Adrenal gland (tissue), 12 donors: ENCODE measurements around the gene FAM53C. TPM values are rescaled to one million over a fixed set of nuclear protein-coding genes. Genes with fewer than 3 reads are reported as not detected.

ENCODE experiments used
- DNase-seq, 7 donors: peaks; one replicate each; pipeline ENCODE4 v3.0.0-alpha.2; 2019 to 2020
- H3K27ac ChIP-seq, 5 donors: fragments of 200-600 bp; sonication (generic) in 4 of 5; 1 replicate in 3 of 5; 2 replicates in 2 of 5; pipeline versions ENCODE4 v1.5.1 to v1.8.0; 2016 to 2020; ENCODE audit warnings: mild to moderate bottlenecking in 1 of 5
- H3K27me3 ChIP-seq: fragments of 200-600 bp; 2 replicates; pipeline ENCODE4 v1.8.0; 2021
- H3K36me3 ChIP-seq, 2 donors: fragments of 200-600 bp; replicated peaks in 1 of 2; 1 replicate in 1 of 2; 2 replicates in 1 of 2; pipeline versions ENCODE4 v1.5.1 to v1.8.0; 2018 to 2022
- H3K4me1 ChIP-seq, 2 donors: fragments of 200-600 bp; replicated peaks in 1 of 2; 1 replicate in 1 of 2; 2 replicates in 1 of 2; pipeline versions ENCODE4 v1.5.1 to v1.8.0; 2018 to 2021
- H3K4me3 ChIP-seq, 4 donors: fragments of 200-600 bp; sonication (generic) in 3 of 4; one replicate each; pipeline ENCODE4 v1.5.1; 2016 to 2018
- H3K9me3 ChIP-seq, 3 donors: fragments of 200-600 bp; sonication (generic) in 1 of 3; replicated peaks in 1 of 3; 1 replicate in 2 of 3; 2 replicates in 1 of 3; pipeline versions ENCODE4 v1.5.1 to v1.8.0; 2016 to 2021
- POLR2A ChIP-seq, 2 donors: fragments of 450-650 bp; IDR thresholded peaks; one replicate each; pipeline ENCODE4 v1.6.1; 2017; ENCODE audit warnings: antibody characterized with exemption in 2 of 2, mild to moderate bottlenecking in 2 of 2, moderate library complexity in 1 of 2
- WGBS, 4 donors: extraction: QIAGEN DNeasy Blood & Tissue Kit in 2 of 4; methylation state at CpG; one replicate each; pipeline versions ENCODE4 v1.1.5 to v1.1.7; 2013 to 2017; 5-methylcytosine and 5-hydroxymethylcytosine counted together
- intact Hi-C, 2 donors: fragments of 100-400 bp; cut with DNase I; formaldehyde crosslinking; loops; one replicate each; pipeline versions ENCODE4 v1.14.1 to v1.15.0; 2022 to 2023
- polyA plus RNA-seq, 3 donors: library from polyadenylated mRNA; stranded (reverse); fragments of 200-250 nt in 2 of 3; fragments of 350-450 nt in 1 of 3; fragmentation: Illumina TruSeq in 1 of 3; extraction: RNeasy Lipid Tissue Mini Kit (QIAGEN cat#74804) in 1 of 3; gene quantifications; one replicate each; pipeline ENCODE4 v1.2.3, GENCODE V29; 2013 to 2014
- total RNA-seq, 9 donors: library from RNA; depleted of rRNA in 4 of 9; stranded (reverse); fragments of >200 nt in 4 of 9; fragments of 120-200 nt in 1 of 9; fragmentation: NEBNext Ultra II Directional in 1 of 9; extraction: Animal tissue kit (Norgen Biotek cat#: 25700) in 1 of 9; gene quantifications; one replicate each; pipeline versions ENCODE4 v1.1.0 to v1.2.4, GENCODE V29; 2013 to 2023
- TF ChIP-seq, protein P1 (sequence below), 6 experiments: fragments of 450-650 bp in 4 of 6; fragments of 200-600 bp in 2 of 6; sonication (generic) in 1 of 6; IDR thresholded peaks; 1 replicate in 5 of 6; 2 replicates in 1 of 6; pipeline versions ENCODE4 v1.5.1 to v1.8.0; 2016 to 2021; ENCODE audit warnings: antibody characterized with exemption in 6 of 6, mild to moderate bottlenecking in 2 of 6, moderate library complexity in 1 of 6
- donor health status: healthy with polysubstance abuse.
- donor health status: Bipolar disorder and iron deficiency.
- donor health status: DM: yes; HTN: yes; CAD: no.
- donor health status: DM: no; HTN: no; CAD: no.
- donor health status: DM: no; HTN: no; CAD: no.
- donor health status: DM: yes; HTN: yes; CAD: no.

The FAM53C gene
- total and polyA plus RNA-seq, 12 donors = 11.9 to 143 (median 27.8) TPM

GRCh38 chr5:138351056-138351455 lies 13.0 kb downstream of the FAM53C start:
- peaks cover 0 to 32% of the 10 kb centered on the region in 2 donors for H3K36me3 ChIP-seq
- intact Hi-C loops = no loop called here
- H3K9me3 ChIP-seq = no peaks in the 10 kb centered on the region
- no peak overlapping the region for H3K4me3 ChIP-seq
- H3K27ac ChIP-seq = peak overlapping the region in 1 of 5 donors; percentile 6
- peak in 5 of 7 donors; percentile 34 to 44 (median 40) for DNase-seq
- no peaks in the 10 kb centered on the region for H3K27me3 ChIP-seq
- H3K4me1 ChIP-seq = peaks cover 22 to 24% of the 10 kb centered on the region in 2 donors
- TF ChIP-seq, protein P1, sequence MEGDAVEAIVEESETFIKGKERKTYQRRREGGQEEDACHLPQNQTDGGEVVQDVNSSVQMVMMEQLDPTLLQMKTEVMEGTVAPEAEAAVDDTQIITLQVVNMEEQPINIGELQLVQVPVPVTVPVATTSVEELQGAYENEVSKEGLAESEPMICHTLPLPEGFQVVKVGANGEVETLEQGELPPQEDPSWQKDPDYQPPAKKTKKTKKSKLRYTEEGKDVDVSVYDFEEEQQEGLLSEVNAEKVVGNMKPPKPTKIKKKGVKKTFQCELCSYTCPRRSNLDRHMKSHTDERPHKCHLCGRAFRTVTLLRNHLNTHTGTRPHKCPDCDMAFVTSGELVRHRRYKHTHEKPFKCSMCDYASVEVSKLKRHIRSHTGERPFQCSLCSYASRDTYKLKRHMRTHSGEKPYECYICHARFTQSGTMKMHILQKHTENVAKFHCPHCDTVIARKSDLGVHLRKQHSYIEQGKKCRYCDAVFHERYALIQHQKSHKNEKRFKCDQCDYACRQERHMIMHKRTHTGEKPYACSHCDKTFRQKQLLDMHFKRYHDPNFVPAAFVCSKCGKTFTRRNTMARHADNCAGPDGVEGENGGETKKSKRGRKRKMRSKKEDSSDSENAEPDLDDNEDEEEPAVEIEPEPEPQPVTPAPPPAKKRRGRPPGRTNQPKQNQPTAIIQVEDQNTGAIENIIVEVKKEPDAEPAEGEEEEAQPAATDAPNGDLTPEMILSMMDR (IDR thresholded peaks at IDR 0.05) = no peak
- TF ChIP-seq POLR2A (IDR thresholded peaks at IDR 0.05) = no peak
- WGBS, 4 donors = 69 to 95% (median 82%) methylated on average over 1 of the region's 1 CpG

DNA sequence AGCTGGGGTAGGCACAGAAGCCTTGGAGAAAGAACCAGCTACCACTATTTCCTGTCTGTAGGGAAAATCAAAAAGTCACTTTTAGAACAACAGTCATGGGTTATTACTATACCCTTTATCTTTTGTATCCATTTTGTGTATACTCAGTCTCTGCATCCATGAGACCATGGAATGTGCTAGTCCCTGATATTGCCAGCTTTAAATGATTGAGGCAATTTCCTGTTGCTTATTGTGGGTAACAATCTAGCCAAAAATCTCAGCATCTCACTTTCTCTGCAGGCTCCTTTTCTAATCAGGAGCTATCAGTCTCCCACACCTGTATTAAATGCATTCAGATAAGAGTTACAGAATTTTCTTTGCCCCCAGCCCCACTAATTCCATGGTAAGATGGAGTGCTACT lies 13.5 kb downstream of the FAM53C start:
- peaks cover 0 to 28% of the 10 kb centered on the region in 2 donors for H3K36me3 ChIP-seq
- intact Hi-C loops = no loop called here
- peak overlapping the region in 1 of 5 donors; percentile 6 for H3K27ac ChIP-seq
- no peak for TF ChIP-seq POLR2A (IDR thresholded peaks at IDR 0.05)
- TF ChIP-seq, protein P1 (IDR thresholded peaks at IDR 0.05) = no peak
- H3K4me3 ChIP-seq = no peak overlapping the region
- peaks cover 25 to 28% of the 10 kb centered on the region in 2 donors for H3K4me1 ChIP-seq
- no peaks in the 10 kb centered on the region for H3K27me3 ChIP-seq
- no peaks in the 10 kb centered on the region for H3K9me3 ChIP-seq
- no peak for DNase-seq

DNA sequence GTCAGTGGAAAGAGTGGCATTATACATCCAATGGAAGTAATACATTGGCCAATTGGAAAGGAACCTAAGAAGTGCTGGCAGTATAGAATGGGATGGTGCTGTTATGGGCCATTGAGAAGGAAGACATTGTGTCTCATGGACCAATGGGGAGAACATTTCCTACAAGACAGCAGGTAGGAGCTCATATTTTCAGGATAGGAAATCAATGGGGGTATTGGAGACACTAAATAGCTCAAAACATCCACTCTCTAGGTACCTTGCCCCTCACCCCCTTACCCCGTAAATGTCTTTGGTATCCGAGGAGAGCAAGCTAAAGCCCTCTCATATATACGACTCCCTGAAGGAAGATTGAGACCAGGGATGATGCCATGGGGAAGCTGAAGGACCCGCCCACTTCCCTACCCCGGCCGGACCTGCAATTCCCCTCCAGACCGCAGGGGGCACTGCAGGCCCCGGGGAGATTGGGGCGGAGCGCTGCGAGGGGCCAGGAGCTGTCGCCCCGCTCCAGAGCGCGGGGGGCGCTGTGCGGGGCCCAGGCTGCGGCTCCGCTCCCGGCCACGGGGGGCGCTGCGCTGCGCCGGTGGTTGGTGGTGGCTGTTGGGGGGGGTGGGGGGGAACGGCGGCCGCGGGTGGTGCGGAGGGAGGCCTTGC lies 14.1 kb downstream of the FAM53C start, which contains the start of gene KDM3B:
Gene KDM3B (plus strand): TSS at position 615 of the 651 bp plus-strand sequence. CDS start 111 bp downstream, outside the sequence.
- intact Hi-C loops = no loop called here
- peak; percentile 74 to 91 (median 85) for DNase-seq
- peaks cover 25 to 34% of the 10 kb centered on the region in 2 donors for H3K4me1 ChIP-seq

More for the DNA sequence above, 14.1 kb downstream of the FAM53C start, which contains the start of gene KDM3B:
- TF ChIP-seq POLR2A (IDR thresholded peaks at IDR 0.05) = peak in 1 of 2 donors; percentile 5
- TF ChIP-seq, protein P1 (IDR thresholded peaks at IDR 0.05) = peak; percentile 94 to 100 (median 99)
- H3K27ac ChIP-seq = peak within 1 kb of the TSS; percentile 86 to 100 (median 92)
- WGBS, 4 donors = 6 to 57% (median 16%) methylated on average over 2 to 30 of the region's 30 CpGs
- H3K36me3 ChIP-seq = peaks cover 0 to 21% of the 10 kb centered on the region in 2 donors
- H3K27me3 ChIP-seq = no peaks in the 10 kb centered on the region
- H3K9me3 ChIP-seq = no peaks in the 10 kb centered on the region
- H3K4me3 ChIP-seq = peak within 1 kb of the TSS; percentile 56 to 87 (median 74)
